Measurements from ENCODE around the gene MIPEP.

DNA sequence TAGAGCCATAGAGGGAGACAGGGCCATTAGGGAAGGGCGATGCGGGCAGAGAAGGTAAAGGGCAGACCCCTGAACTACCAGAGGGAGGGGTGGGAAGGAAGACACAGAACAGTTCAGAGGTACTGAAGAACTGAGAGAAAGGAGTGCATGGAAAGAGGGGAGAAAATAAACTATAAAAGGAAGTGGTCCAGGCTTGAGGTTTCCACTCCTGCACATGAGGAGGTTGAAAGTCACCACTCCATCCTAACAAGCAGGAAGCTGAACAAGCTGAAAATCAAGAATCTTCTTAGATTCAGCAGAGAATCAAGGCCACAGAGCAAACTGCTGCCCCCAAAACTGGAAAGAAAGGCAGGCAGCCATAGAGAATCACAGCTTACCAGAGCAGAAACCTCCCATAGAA is 45.1 kb downstream of the MIPEP start:
- TF ChIP-seq POLR2A (IDR thresholded peaks at IDR 0.05): no peak
- TF ChIP-seq, protein P1, sequence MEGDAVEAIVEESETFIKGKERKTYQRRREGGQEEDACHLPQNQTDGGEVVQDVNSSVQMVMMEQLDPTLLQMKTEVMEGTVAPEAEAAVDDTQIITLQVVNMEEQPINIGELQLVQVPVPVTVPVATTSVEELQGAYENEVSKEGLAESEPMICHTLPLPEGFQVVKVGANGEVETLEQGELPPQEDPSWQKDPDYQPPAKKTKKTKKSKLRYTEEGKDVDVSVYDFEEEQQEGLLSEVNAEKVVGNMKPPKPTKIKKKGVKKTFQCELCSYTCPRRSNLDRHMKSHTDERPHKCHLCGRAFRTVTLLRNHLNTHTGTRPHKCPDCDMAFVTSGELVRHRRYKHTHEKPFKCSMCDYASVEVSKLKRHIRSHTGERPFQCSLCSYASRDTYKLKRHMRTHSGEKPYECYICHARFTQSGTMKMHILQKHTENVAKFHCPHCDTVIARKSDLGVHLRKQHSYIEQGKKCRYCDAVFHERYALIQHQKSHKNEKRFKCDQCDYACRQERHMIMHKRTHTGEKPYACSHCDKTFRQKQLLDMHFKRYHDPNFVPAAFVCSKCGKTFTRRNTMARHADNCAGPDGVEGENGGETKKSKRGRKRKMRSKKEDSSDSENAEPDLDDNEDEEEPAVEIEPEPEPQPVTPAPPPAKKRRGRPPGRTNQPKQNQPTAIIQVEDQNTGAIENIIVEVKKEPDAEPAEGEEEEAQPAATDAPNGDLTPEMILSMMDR (IDR thresholded peaks at IDR 0.05): no peak
- TF ChIP-seq POLR2AphosphoS5 (IDR thresholded peaks at IDR 0.05): no peak

Measured in prostate gland (tissue), 2 donors.